GM20000 (cell line): Measurements from ENCODE around the gene DRICH1.
"Not testable (repeated sequence)": the region's sequence is repeated elsewhere in the genome, so short reads cannot be mapped to it uniquely, and the experiment has no call there.

Source experiments
- DNase-seq: peaks from one replicate; pipeline ENCODE4 v3.0.0; 2012; ENCODE audit warnings: low spot score
- CTCF ChIP-seq: IDR thresholded peaks from 2 replicates; pipeline ENCODE4 v1.5.1; 2012; ENCODE audit warnings: mild to moderate bottlenecking, control low read depth; ENCODE audit errors: extremely low read depth, missing control alignments

The DRICH1 gene

GRCh38 chr22:23632178-23632577 lies at the start of gene DRICH1:
DRICH1 (minus strand) TSS chr22:23632321; CDS start chr22:23632023, 298 bp downstream.
- DNase-seq, result no peak
- TF ChIP-seq CTCF, result no peak

- DNase-seq, result no peak
- TF ChIP-seq CTCF, result no peak
These were observed 49.1 kb upstream of the DRICH1 start for GRCh38 chr22:23681026-23681809.

GRCh38 chr22:23678133-23678532 lies 46.0 kb upstream of the DRICH1 start:
- no peak for DNase-seq
- TF ChIP-seq CTCF, result no peak

- no peak for DNase-seq
- no peak for TF ChIP-seq CTCF
These were observed 45.5 kb upstream of the DRICH1 start for GRCh38 chr22:23677701-23677995.

GRCh38 chr22:23676841-23677700 lies 45.0 kb upstream of the DRICH1 start:
- DNase-seq, result not testable (repeated sequence)

GRCh38 chr22:23675502-23676415 lies 43.6 kb upstream of the DRICH1 start:
- no peak for DNase-seq
- TF ChIP-seq CTCF, result no peak

GRCh38 chr22:23674886-23675501 lies 42.9 kb upstream of the DRICH1 start:
- DNase-seq, result not testable (repeated sequence)
